ENCODE measurements around the gene EEPD1.

The EEPD1 gene

GRCh38 chr7:36176697-36177096, 23.6 kb downstream of the EEPD1 start:
- Histone ChIP-seq H3K4me3 (ENCODE audit: low read depth in 1 of 2, low read length in 2 of 2) (no peak overlapping the region), H3K9ac (ENCODE audit: low read depth, low read length) (no peak overlapping the region), H3K27me3 (ENCODE audit: insufficient read depth, low read length, poor library complexity) (no peaks in the 10 kb centered on the region), H3K27ac (ENCODE audit: low read length) (no peak overlapping the region), H3K79me2 (ENCODE audit: insufficient read depth, low read length) (no peaks in the 10 kb centered on the region), H3K4me1 (ENCODE audit: insufficient read depth, low read length) (peaks cover under 1% of the 10 kb centered on the region; the same call in 1 of the 2 replicates), H3K9me3 (ENCODE audit: insufficient read depth, low read length, severe bottlenecking) (no peaks in the 10 kb centered on the region), H2AFZ (ENCODE audit: low read depth, low read length) (no peak overlapping the region), H4K20me1 (ENCODE audit: insufficient read depth, low read length) (peaks cover 4% of the 10 kb centered on the region; the same call in 1 of the 2 replicates), H3K36me3 (ENCODE audit: insufficient read depth, low read length) (no peaks in the 10 kb centered on the region), H3K4me2 (ENCODE audit: insufficient read depth, low read length) (no peak overlapping the region)
- ATAC-seq (ENCODE audit: insufficient read depth, low read depth) (no peak), DNase-seq (no peak)
- no peak for TF ChIP-seq EZH2 (IDR thresholded peaks at IDR 0.05; ENCODE audit: borderline replicate concordance, low read depth, low read length, severe bottlenecking)
- TF ChIP-seq, protein P1, sequence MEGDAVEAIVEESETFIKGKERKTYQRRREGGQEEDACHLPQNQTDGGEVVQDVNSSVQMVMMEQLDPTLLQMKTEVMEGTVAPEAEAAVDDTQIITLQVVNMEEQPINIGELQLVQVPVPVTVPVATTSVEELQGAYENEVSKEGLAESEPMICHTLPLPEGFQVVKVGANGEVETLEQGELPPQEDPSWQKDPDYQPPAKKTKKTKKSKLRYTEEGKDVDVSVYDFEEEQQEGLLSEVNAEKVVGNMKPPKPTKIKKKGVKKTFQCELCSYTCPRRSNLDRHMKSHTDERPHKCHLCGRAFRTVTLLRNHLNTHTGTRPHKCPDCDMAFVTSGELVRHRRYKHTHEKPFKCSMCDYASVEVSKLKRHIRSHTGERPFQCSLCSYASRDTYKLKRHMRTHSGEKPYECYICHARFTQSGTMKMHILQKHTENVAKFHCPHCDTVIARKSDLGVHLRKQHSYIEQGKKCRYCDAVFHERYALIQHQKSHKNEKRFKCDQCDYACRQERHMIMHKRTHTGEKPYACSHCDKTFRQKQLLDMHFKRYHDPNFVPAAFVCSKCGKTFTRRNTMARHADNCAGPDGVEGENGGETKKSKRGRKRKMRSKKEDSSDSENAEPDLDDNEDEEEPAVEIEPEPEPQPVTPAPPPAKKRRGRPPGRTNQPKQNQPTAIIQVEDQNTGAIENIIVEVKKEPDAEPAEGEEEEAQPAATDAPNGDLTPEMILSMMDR (IDR thresholded peaks at IDR 0.05; ENCODE audit: borderline replicate concordance, extremely low read depth, low read length, poor library complexity, severe bottlenecking) = no peak

- H2AFZ ChIP-seq (ENCODE audit: low read depth, low read length) = no peak overlapping the region
- H3K9me3 ChIP-seq (ENCODE audit: insufficient read depth, low read length, severe bottlenecking) = no peaks in the 10 kb centered on the region
- ATAC-seq (ENCODE audit: insufficient read depth, low read depth) = no peak
Observed at GRCh38 chr7:36180121-36180520, 27.1 kb downstream of the EEPD1 start.

DNA sequence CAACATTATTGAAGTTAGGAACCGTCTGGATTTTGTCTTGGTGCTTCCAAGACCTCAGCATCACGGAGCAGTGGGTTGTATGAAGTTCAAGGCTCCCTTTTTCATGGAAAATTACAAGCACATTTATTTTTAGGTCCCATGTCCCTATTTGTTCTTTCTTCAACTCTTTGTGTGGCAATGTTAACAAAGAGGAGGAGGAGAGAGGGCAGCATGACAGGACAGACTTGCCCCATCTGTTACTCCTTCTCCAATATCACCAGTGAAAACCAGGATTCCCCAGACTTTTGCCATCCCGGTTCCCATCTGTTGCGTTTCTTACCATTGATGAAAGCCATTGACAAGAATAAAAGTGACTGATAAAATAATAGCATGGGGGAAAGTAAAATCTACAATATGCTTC, 28.6 kb downstream of the EEPD1 start:
- Histone ChIP-seq H3K4me3 (ENCODE audit: low read depth in 1 of 2, low read length in 2 of 2) (no peak overlapping the region), H3K36me3 (ENCODE audit: insufficient read depth, low read length) (no peaks in the 10 kb centered on the region), H3K27ac (ENCODE audit: low read length) (no peak overlapping the region), H2AFZ (ENCODE audit: low read depth, low read length) (no peak overlapping the region), H3K79me2 (ENCODE audit: insufficient read depth, low read length) (no peaks in the 10 kb centered on the region), H3K27me3 (ENCODE audit: insufficient read depth, low read length, poor library complexity) (no peaks in the 10 kb centered on the region), H4K20me1 (ENCODE audit: insufficient read depth, low read length) (peaks cover 4% of the 10 kb centered on the region; the same call in 1 of the 2 replicates), H3K4me2 (ENCODE audit: insufficient read depth, low read length) (no peak overlapping the region), H3K9ac (ENCODE audit: low read depth, low read length) (no peak overlapping the region), H3K4me1 (ENCODE audit: insufficient read depth, low read length) (no peaks in the 10 kb centered on the region), H3K9me3 (ENCODE audit: insufficient read depth, low read length, severe bottlenecking) (no peaks in the 10 kb centered on the region)
- TF ChIP-seq EZH2 (IDR thresholded peaks at IDR 0.05; ENCODE audit: borderline replicate concordance, low read depth, low read length, severe bottlenecking) = no peak
- TF ChIP-seq, protein P1 (IDR thresholded peaks at IDR 0.05; ENCODE audit: borderline replicate concordance, extremely low read depth, low read length, poor library complexity, severe bottlenecking) = no peak
- DNase-seq (no peak), ATAC-seq (ENCODE audit: insufficient read depth, low read depth) (no peak)

More at GRCh38 chr7:36180121-36180520, 27.1 kb downstream of the EEPD1 start:
- Histone ChIP-seq H4K20me1 (ENCODE audit: insufficient read depth, low read length) (peaks cover 4% of the 10 kb centered on the region; the same call in 1 of the 2 replicates), H3K4me2 (ENCODE audit: insufficient read depth, low read length) (no peak overlapping the region), H3K27ac (ENCODE audit: low read length) (no peak overlapping the region), H3K4me1 (ENCODE audit: insufficient read depth, low read length) (no peaks in the 10 kb centered on the region), H3K27me3 (ENCODE audit: insufficient read depth, low read length, poor library complexity) (no peaks in the 10 kb centered on the region), H3K79me2 (ENCODE audit: insufficient read depth, low read length) (no peaks in the 10 kb centered on the region), H3K36me3 (ENCODE audit: insufficient read depth, low read length) (no peaks in the 10 kb centered on the region), H3K4me3 (ENCODE audit: low read depth in 1 of 2, low read length in 2 of 2) (no peak overlapping the region), H3K9ac (ENCODE audit: low read depth, low read length) (no peak overlapping the region)
- TF ChIP-seq, protein P1 (IDR thresholded peaks at IDR 0.05; ENCODE audit: borderline replicate concordance, extremely low read depth, low read length, poor library complexity, severe bottlenecking) = no peak
- no peak for TF ChIP-seq EZH2 (IDR thresholded peaks at IDR 0.05; ENCODE audit: borderline replicate concordance, low read depth, low read length, severe bottlenecking)
- DNase-seq = no peak

Measured in DND-41 (cell line).